ENCODE results near the gene CCDC110. TPM values are rescaled to one million over a fixed set of nuclear protein-coding genes. Genes with fewer than 3 reads are reported as not detected.

Gene CCDC110
- under 1 TPM; 0.26 to 0.80 TPM for total RNA-seq
- polyA plus RNA-seq (2013, experiment 1 of 2): 0.82 TPM
- polyA plus RNA-seq (2013, experiment 2 of 2): 1.3 TPM
- long read RNA-seq, experiment 1: 0 reads
- long read RNA-seq, experiment 2, partial matches to known transcripts: 0 of 1 reads
- long read RNA-seq, experiment 2, other reads (novel, unspliced or antisense): 0 of 1 reads
- long read RNA-seq, experiment 3, partial matches to known transcripts: 0 of 1 reads
- long read RNA-seq, experiment 3, other reads (novel, unspliced or antisense): 0 of 1 reads
- long read RNA-seq, experiment 4: 0 reads

DNA sequence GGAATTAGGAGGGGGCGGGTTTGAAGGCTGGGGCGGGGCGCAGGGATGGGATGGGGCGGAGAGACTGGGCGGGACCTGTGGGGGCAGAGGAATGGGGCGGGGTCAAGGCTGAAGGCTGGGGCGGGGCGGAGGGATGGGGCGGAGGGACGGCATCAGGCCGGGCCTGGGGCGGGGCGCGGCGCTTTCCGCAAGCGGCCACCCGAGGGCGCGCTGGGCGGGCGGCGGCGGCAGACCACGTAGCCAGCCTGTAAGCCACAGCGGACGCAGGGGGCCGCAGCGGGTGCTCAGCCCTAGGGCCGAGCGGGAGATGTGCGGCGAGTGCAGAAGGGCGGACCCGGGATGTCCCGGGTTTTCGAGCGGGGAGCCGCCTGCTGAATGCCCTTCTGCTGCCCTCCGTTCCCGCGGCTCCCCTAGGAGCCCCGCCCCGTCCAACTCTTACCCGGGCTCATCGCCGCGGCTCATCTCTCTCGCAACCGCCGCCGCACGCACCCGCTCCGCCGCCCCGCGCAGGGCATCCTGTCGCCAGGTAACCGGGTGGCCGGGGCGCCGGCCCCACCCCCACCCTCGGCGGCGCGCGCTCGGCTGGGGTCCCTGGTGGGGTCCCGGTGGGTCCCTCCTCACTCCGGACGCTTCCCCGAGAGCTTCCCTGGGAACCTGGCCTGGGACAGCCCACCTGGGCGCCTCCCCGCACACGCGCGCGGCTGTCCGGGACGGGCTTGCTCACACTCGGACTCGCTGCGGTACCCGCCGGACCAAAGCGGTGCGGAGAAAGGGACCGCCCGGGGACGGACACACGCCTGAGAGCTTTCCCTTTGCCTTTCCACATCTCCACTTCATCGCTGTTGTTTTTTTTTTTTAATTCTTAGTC, at the start of gene CCDC110:
Gene CCDC110, minus strand, starts transcription at position 499 of the 868 bp plus-strand sequence. Its CDS starts 50 bp downstream, at position 449.
- H3K9ac ChIP-seq (ENCODE audit: extremely low read depth, low read length, poor library complexity, severe bottlenecking): no peak within 1 kb of the TSS
- H3K27ac Mint-ChIP-seq: no peak within 1 kb of the TSS
- H3K4me1 Mint-ChIP-seq: no peaks in the 10 kb centered on the region
- H3K36me3 ChIP-seq (ENCODE audit: control insufficient read depth, insufficient read depth, low read length): no peaks in the 10 kb centered on the region
- no peaks in the 10 kb centered on the region for H3K4me1 ChIP-seq (ENCODE audit: control insufficient read depth, insufficient read depth, low read length)
- no peak within 1 kb of the TSS for H3K27ac ChIP-seq (ENCODE audit: low read depth, low read length)
- WGBS, 2 experiments (ENCODE audit: insufficient coverage in 1 of 2, insufficient read length in 1 of 2): 0 to 3% methylated on average over 6 to 89 of the region's 93 CpGs
- no peaks in the 10 kb centered on the region for H3K9me3 ChIP-seq (ENCODE audit: control insufficient read depth, low read length)
- H3K27me3 ChIP-seq (ENCODE audit: control insufficient read depth, insufficient read depth, low read length, poor library complexity, severe bottlenecking): peaks cover 59% of the 10 kb centered on the region
- peak; percentile 97 for DNase-seq
- H3K36me3 Mint-ChIP-seq (ENCODE audit: low read depth): no peaks in the 10 kb centered on the region
- peak within 1 kb of the TSS; percentile 65 for H3K4me3 Mint-ChIP-seq
- peak; percentile 83 for TF ChIP-seq CTCF (conservative IDR thresholded peaks at IDR 0.05)
- no peaks in the 10 kb centered on the region for H3K9me3 Mint-ChIP-seq
- H3K4me3 ChIP-seq (ENCODE audit: low read length): peak within 1 kb of the TSS; percentile 91
- H3K27me3 Mint-ChIP-seq (ENCODE audit: insufficient read depth): peaks cover 78% of the 10 kb centered on the region

- H3K27me3 ChIP-seq (ENCODE audit: control insufficient read depth, insufficient read depth, low read length, poor library complexity, severe bottlenecking): no peaks in the 10 kb centered on the region
- H3K9ac ChIP-seq (ENCODE audit: extremely low read depth, low read length, poor library complexity, severe bottlenecking): no peak overlapping the region
- no peaks in the 10 kb centered on the region for H3K4me1 Mint-ChIP-seq
- no peaks in the 10 kb centered on the region for H3K9me3 ChIP-seq (ENCODE audit: control insufficient read depth, low read length)
- WGBS, 2 experiments (ENCODE audit: insufficient coverage in 1 of 2, insufficient read length in 1 of 2): 95 to 96% methylated on average over 2 to 4 of the region's 4 CpGs
- H3K27ac ChIP-seq (ENCODE audit: low read depth, low read length): no peak overlapping the region
- no peak for TF ChIP-seq CTCF (conservative IDR thresholded peaks at IDR 0.05)
- DNase-seq: no peak
- no peak overlapping the region for H3K4me3 ChIP-seq (ENCODE audit: low read length)
- H3K4me3 Mint-ChIP-seq: no peak overlapping the region
- H3K4me1 ChIP-seq (ENCODE audit: control insufficient read depth, insufficient read depth, low read length): no peaks in the 10 kb centered on the region
- H3K27me3 Mint-ChIP-seq (ENCODE audit: insufficient read depth): no peaks in the 10 kb centered on the region
- no peak overlapping the region for H3K27ac Mint-ChIP-seq
- no peaks in the 10 kb centered on the region for H3K9me3 Mint-ChIP-seq
- peaks cover 31% of the 10 kb centered on the region for H3K36me3 ChIP-seq (ENCODE audit: control insufficient read depth, insufficient read depth, low read length)
- no peaks in the 10 kb centered on the region for H3K36me3 Mint-ChIP-seq (ENCODE audit: low read depth)
Measured at GRCh38 chr4:185520119-185520518, 48.6 kb upstream of the CCDC110 start.

DNA sequence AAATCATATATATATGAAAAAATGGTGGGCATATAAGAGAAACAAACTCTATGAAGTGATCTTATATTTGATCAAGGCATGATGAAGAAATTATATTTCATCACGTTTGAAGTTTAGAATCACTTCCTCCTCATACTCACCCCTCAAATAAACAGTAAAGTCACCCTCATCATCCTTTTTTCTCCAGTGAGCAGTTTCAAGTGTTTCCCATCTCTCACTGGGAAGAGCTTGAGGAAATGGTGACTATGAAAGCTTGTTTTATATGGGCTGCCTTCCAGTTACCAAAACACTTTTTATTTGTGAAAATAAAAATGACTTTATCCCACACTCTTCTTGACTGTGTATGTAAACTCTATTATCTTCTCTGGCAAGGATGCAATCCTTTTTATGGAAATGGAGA, 47.0 kb upstream of the CCDC110 start:
- Histone ChIP-seq H3K9me3 (ENCODE audit: control insufficient read depth, low read length) (no peaks in the 10 kb centered on the region), H3K36me3 (ENCODE audit: control insufficient read depth, insufficient read depth, low read length) (peaks cover 31% of the 10 kb centered on the region), H3K9ac (ENCODE audit: extremely low read depth, low read length, poor library complexity, severe bottlenecking) (no peak overlapping the region), H3K4me3 (ENCODE audit: low read length) (no peak overlapping the region), H3K27ac (ENCODE audit: low read depth, low read length) (no peak overlapping the region), H3K4me1 (ENCODE audit: control insufficient read depth, insufficient read depth, low read length) (no peaks in the 10 kb centered on the region), H3K27me3 (ENCODE audit: control insufficient read depth, insufficient read depth, low read length, poor library complexity, severe bottlenecking) (no peaks in the 10 kb centered on the region)
- Mint-ChIP-seq H3K36me3 (ENCODE audit: low read depth) (no peaks in the 10 kb centered on the region), H3K27ac (no peak overlapping the region), H3K9me3 (no peaks in the 10 kb centered on the region), H3K27me3 (ENCODE audit: insufficient read depth) (peaks cover 4% of the 10 kb centered on the region), H3K4me1 (no peaks in the 10 kb centered on the region), H3K4me3 (no peak overlapping the region)
- DNase-seq: no peak
- no peak for TF ChIP-seq CTCF (conservative IDR thresholded peaks at IDR 0.05)
- WGBS, 2 experiments (ENCODE audit: insufficient coverage in 1 of 2, insufficient read length in 1 of 2): 100% methylated on average over 1 of the region's 1 CpG; no CpG with 5 or more reads in 1 of the 2 experiments
